Limb (tissue), 2 donors: ENCODE data around the gene GNAT2.

Experiments
- DNase-seq, 2 donors: peaks; one replicate each; pipeline ENCODE4 v3.0.0-alpha.2; 2016; ENCODE audit errors: extremely low spot score in 2 of 2

The GNAT2 gene

DNA sequence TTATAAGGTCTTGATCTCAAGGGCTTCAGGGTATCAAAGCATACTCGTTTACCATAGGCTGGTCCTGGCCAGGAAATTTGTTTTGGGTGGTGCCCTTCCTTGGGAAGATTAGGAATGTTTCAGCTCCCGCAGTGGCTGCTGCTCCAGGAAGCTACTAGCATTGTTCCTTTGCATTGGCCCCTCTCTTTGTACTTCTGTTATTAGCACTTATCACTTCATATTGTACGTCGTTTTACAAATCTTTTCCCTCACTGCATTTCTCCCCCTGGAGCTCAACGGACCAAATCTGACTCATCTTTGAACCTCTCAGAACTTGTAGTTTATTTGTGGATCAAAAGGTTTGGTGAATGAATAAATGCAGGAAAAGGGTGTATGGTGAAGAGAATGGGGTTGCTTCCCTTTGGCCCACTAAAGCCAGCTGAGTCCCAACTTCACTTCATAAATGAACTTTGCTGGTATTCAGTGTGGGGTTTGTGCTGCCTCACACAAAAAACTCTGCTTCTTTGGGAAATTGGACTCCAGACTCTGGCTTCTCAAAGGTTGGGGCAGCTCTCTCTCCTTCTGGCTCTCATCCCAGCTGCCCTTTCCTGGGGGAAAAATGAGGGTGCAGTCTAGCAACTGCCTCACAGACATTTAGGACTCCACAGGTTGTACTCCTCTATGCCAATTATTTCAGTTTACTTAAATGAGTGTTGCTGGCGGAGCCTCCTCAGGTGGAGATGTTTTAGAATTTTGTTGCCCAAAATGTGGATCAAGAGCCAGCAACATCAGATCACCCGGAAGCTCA, 5.9 kb downstream of the GNAT2 start:
- no peak for DNase-seq

DNA sequence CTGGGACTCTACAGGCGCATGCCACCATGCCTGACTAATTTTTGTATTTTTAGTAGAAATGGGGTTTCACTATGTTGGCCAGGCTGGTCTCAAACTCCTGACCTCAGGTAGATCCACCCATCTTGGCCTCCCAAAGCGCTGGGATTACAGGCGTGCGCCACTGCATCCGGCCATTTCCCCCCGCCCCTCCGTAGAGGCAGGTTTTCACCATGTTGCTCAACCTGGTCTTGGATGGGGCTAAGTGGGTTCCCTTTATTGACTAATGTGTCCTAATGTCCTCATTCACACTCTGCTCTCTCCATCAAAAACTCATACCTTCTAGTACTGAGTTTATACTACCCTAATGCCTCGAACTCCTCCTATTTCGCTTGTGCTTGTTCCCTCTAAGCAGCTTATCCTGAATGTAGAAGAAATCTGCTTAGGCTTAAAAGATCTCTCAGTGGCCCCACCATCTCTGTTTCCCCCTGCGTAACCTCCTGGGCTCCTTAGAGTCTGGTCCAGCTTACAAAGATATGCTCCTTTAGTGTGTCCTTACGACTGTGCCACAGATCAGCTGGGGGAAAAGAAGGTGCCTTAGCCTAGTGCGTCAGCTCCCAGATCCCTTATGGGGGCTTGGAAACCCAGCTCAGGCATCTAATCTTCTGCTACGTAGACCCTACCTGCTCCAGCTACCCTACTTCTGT, 8.0 kb downstream of the GNAT2 start:
- DNase-seq, result no peak

DNA sequence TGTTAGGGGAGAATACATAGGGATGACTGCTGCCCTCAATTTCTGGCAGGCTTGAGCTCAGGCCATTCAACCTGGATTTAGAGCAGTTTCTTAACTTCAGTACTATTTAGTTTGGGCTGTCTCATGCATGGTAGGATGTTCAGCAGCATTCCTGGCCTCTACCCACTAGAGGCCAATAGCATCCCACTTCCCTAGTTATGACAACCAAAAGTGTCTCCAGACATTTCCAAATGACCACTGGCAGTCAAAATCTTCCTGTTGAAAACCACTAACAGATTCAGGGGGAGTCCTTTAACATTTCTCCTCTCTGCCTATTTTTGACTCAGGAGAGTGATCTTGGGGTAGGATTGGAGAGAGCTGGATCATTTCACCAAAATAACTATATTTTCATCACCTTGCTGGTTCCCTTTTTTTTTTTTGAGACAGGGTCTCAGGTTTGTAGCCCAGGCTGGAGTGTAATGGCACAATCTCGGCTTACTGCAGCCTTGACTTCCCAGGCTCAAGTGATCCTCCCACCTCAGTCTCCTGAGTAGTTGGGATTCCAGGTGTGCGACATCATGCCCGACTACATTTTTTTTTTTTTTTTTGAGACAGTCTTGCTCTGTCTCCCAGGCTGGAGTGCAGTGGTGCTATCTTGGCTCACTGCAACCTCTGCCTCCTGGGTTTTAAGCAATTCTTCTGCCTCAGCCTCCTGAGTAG, 8.7 kb downstream of the GNAT2 start:
- DNase-seq, result no peak

DNA sequence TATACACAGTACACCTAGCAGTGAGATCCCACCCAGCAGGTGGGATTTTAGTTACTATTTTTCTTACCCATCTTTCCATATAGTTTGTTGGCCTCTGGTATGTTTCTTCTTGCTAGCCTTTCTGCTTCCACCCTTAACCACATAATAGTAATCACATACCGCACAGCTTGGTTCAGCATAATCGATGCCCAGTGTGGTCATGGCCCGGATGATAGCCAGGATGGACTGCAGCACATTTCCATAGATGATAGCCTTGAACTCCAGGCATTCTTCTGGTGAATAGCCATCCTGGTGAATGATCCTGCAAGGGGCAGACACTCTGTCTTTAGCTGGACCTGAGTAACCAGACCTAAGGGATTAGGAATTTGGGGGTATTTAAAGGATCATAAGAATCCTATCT, 9.5 kb downstream of the GNAT2 start:
- no peak for DNase-seq

DNA sequence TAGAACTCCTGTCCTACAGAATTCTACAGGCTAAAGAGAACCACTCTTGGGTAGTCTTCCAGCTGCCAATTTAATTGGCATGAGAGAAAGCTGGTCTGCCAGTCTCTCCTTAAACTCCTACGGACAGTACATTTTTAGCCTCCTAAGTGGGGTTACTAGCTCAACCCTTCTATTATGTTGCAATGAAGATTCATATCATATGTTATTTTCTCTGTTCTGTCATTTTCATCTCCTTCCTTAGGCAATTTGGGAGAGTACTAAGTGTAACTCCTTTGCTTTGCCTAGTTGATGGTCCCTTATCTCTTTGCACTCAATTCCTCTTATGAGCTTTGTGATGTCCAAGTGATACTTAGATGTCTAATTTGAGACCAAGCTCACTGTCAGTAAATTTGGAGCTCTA, 14.0 kb downstream of the GNAT2 start:
- DNase-seq, result no peak

DNA sequence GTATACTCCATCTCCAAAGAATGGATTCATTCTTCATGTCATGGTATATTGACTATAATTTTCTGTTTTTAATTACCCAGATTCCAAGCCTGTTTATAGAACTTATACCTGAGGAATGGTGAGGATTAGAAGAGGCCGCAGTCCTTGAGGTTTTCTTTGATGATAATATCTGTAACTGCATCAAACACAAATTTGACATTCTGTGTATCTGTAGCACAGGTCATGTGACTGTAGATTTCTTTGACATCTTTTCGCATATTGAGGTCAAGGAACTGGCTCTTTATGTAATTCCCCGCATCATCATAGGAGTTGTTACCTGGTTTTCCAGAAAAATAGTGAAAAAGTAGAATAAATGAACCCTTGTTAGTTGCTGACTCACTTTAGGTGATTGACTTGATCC, 16.2 kb downstream of the GNAT2 start:
- no peak for DNase-seq

DNA sequence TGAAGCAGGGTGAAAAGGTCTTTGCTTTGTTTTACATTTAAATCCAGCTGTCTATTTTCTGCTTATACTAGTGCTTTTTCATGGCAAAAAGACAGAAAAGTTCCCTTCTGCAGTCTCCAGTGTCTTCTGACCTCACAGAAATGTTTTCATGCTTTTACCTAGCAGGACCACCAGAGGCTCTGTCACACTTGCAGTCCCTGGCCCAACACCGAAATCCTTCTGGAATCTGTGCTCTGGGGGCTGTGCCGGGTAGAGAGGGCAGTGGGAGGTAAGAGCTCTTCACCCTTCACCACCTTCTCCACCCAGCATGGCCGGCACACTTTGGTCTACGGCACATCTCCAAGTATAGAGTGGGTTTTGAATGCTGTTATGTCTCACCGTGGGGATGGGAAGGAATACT, 20.8 kb downstream of the GNAT2 start:
- no peak for DNase-seq

DNA sequence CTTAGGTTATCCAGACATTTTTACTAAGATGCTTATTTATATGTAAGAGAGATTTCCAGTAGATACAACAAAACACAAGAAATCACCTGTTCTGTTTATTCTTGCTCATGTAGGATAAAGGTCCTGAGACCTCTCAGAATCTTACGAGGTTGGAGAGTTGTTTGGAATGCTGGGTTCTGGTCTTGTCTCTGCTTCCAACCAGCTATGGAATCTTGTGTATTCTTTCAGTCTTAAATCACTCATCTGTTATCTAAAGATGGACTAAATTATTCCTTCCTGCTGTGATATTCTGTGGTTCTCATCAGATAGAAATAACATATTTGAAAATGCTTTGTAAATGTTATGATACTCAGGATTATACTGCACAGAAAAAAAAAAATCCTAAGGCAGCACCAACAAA, 21.3 kb downstream of the GNAT2 start:
- DNase-seq, result no peak

DNA sequence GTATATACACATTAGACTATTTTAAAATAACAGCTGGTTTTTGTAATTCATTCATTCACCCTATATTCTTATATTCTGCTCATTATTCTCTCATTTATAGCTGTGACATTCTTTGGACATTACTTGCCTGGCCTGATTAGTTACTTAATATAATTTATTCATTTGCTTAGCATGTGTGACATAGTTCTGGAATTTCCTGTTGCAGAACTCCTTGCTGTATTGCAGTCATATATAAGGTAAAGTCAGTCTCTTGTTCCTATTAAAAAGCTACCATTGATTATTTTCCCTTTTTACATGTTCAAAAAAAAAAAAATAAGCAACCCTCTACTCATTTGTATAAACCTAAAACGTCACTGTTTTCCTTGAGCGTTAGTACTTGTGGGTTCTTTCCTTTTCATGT, 23.9 kb downstream of the GNAT2 start:
- no peak for DNase-seq

DNA sequence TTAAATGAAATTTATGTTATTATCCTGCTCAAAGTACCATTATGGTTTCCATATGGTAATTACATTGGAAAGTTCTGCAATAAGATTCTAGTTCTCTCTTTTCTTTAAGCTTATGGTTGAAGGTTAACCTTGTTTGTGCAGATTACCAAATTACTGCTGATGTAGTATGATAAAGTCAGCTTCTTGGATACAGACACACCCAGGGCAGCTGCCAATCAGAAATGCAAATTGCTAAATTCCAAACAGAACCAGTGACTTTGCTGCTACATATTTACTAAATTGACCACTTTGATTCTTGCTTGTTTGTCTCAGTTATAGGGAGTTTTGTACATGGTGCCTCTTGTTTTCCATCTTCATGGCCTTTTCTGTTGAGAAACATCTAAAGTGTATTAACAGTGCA, 26.5 kb downstream of the GNAT2 start:
- no peak for DNase-seq

DNA sequence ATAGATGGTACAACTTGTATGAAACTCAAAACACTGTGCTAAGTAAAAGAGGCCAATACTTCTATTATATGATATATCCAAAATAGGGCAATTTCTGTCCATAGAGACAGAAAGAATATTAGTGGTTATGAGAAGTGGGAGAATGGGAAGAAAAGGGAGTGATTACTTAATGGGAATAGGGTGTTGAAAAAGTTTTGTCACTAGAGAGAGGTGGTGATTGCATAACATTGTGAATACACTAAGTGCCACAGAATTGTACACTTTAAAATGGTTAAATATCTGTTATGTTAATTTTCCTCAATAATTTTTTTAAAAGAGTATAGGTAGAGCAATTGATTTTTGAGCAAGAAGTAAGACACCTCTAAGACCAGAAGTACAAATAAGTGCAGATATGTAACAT, 29.7 kb downstream of the GNAT2 start:
- no peak for DNase-seq

DNA sequence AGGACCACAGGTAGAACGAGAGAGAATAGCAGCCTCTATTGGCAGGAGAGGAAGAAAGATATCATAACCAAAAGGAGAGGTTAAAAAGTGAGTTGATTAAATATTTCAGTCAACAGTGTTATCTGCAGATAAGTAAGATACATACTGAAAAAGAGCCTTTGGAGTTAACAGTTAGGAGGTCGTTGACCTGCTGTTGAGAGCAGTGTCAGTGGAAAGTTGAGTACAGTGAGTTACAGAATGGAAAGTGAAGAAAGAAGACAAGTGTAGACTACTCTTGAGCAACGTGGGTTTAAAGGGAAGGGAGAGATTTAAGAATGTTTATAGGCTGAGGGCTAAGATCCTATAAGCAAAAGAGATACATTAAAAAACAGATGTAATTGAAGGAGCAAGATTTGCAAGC, 30.2 kb downstream of the GNAT2 start:
- no peak for DNase-seq

DNA sequence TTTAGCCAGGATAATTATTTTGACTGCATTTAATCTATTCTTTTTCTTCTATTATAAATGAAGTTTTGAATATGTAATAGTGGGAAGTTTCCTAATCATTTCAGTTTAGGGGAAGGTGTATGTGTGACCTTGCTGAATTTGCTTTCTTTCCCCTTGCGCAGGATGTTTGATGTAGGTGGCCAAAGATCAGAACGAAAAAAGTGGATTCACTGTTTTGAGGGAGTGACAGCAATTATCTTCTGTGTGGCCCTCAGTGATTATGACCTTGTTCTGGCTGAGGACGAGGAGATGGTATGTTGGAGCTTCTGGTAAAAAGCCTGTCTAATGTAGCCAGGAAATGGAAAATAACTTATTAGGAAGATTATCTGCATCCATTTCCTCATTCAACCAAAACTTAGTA, 33.4 kb downstream of the GNAT2 start:
- no peak for DNase-seq

DNA sequence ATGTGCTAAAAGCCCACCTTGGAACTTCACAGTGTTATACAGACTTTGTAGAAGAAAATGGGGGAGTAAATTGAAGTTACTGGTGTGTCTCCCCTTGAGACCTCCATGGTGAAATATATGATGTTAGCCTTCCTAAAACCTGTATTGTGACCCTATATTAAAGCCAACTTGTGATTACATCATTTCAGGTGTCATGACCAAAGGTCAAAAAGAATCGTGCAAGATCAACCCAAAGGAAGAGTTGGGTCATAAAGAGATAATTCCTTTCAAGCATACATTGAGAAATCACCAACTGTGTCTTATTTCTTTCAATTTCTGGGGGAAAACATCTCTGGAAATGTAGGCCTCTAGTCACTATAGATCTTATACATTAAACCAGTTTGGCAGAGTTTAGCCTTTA, 34.6 kb downstream of the GNAT2 start:
- DNase-seq, result no peak

DNA sequence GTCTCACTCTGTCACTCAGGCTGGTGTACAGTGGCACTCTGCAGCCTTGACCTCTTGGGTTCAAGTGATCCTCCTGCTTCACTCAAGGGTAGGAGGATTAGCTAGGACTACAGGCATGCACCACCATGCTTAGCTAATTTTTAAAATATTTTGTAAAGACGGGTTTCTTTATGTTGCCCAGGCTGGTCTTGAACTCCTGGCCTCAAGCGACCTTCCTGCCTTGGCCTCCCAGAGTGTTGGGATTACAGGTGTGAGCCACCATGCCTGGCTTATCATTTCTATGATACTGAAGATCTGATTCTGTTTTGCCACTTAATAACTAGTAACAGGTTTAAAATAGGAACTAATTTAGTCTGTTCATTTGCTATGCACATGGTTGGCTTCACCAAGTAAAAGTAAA, 37.4 kb downstream of the GNAT2 start:
- no peak for DNase-seq

DNA sequence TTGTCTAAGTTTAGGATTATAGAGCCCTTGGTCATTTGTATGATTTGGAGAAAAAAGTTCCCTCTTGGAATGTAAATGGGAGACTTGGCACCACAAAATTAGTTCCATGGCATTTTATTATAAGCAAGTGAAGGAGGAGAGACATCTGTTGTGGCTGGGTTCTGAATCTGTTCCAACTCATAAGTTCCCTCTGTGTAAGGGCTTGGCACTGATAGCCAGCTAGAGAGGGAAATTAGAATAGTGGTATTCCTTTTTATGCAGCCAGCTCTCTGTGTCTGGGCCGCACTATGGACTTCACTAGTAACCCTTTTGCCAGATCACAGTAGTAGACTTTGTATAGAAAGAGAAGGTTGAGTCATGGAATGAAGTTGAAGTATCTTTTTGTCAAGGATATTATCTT, 39.9 kb downstream of the GNAT2 start:
- peak in 1 of 2 donors; percentile 52 for DNase-seq

DNA sequence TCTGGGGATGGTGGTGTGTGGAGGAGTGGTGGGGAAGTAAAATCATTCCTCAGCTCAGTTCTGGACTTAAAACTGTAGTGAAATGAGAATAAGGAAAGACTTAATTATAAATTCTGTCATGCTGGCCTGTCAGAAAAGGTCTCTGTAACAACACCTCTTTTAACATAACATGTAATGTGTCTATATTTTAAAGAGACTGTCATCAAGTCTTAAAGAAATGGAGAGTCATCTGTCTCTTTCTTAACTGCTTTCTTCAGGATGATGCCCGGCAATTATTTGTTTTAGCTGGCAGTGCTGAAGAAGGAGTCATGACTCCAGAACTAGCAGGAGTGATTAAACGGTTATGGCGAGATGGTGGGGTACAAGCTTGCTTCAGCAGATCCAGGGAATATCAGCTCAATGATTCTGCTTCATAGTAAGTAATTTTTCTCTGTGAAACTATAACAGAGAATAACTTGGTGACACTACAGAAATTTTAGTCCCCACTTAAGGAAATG, 40.4 kb downstream of the GNAT2 start:
- DNase-seq, result no peak

DNA sequence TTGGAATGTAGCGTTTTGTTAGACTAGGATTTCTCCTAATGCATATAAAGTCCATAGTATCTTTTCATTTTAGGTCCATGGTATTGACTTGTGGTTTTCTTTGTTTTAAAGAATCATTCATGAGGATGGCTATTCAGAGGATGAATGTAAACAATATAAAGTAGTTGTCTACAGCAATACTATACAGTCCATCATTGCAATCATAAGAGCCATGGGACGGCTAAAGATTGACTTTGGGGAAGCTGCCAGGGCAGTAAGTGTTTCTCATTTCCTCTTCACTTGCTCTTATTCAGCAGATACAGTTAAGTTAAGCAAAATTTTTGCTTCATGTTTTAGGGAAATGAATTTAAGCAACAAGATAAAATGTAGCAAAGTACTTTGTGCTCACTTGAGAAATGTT, 45.6 kb downstream of the GNAT2 start:
- no peak for DNase-seq

DNA sequence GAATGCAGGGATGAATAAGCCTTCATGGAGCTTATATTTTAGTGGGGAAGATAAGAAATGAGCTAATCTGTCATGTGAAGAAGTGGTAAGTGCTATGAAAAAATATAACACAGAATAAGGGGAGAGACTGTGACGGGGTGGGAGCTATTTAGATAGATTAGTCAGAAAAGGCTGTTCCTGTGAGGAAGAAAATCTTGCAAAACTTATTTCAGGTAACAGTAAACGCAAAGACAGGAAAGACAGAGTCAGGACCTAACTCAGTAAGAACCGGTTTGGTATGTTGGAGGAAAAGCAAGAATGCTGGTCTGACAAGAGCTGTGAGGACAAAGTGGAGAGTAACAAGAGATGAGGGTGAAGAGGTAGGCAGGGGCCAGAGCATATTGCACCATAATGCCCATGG, 49.0 kb downstream of the GNAT2 start:
- DNase-seq, result no peak

DNA sequence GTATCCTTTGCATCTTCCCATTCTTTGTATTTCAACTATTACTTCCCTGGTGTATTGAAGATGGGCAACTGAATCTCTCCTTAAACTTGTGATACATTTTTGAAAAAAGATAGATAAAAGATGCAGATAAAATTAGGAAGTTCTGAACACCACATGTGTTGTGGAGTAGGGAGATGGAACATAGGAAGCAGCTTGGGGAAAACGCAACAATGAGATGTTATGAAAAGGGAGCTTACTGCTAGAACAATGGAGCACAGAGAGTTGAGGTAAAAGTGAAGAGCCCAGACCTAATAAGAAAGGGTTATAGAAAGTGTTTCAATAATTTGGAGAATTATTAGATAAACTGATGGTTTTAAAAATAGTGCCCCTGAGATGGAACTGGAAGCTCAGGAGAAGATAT, 50.1 kb downstream of the GNAT2 start:
- DNase-seq, result no peak

DNA sequence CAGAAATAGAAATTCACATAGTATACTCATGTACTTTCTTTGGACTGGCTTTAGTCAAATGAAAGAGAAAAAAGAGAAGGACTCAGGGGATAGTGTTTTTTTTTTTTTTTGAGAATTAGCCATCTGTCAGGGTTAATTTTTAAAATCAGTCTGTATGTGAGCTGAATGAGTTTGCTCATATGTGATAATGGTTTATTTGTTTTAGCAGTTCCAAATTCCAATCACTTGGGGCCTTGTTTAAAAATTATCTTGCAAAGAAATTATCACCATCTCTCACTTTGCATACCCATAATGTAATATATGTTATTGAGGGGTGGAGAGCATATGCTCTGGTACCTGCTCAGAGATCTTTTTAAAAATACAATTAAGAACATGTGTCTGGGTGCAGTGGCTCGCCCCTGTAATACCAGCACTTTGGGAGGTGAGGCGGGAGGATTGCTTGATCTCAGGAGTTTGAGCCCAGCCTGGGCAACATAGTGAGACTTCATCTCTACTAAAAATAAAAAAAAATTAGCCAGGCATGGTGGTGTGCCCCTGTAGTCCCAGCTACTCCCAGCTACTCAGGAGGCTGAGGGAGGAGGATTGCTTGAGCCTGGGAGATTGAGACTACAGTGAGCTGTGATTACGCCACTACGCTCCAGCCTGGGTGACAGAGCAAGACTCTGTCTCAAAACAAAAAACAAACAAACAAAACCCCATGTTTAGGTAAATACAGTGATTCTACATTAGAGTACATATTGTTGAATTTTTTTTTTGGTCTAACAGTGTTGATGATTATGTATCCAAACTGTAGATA, 51.3 kb downstream of the GNAT2 start:
- no peak for DNase-seq

DNA sequence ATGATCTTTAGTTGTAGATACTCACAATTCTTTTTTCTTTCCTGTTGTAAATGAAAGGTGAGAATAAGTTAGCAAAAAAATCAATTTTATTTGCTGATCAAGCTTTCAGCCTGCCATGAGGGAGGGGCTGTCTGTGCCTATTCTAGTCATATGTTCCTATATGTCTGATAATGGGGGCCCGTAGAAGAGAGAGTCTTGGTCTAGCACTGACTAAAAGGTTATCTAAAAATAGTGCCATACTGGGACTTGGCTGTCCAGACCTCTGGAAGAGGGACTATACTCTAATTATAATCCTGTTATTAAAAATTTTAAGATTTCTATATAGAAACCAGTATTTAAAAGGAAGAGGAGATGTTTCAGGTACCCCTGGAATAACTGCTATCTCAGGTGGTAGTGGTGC, 52.4 kb downstream of the GNAT2 start:
- no peak for DNase-seq
